GM23248 (cell line): ENCODE results near the gene USP46.

ENCODE experiments used
- EZH2 ChIP-seq: fragments of 200-600 bp; sonication (generic); IDR thresholded peaks from 2 replicates; pipeline ENCODE4 v1.6.1; 2018; ENCODE audit warnings: antibody characterized with exemption, mild to moderate bottlenecking; ENCODE audit not compliant: insufficient read depth, poor library complexity, severe bottlenecking
- EZH2phosphoT487 ChIP-seq: fragments of 200-600 bp; sonication (generic); IDR thresholded peaks from 2 replicates; pipeline ENCODE4 v1.6.1; 2018; ENCODE audit warnings: antibody characterized with exemption, moderate library complexity, mild to moderate bottlenecking, low read depth; ENCODE audit not compliant: insufficient read depth

DNA sequence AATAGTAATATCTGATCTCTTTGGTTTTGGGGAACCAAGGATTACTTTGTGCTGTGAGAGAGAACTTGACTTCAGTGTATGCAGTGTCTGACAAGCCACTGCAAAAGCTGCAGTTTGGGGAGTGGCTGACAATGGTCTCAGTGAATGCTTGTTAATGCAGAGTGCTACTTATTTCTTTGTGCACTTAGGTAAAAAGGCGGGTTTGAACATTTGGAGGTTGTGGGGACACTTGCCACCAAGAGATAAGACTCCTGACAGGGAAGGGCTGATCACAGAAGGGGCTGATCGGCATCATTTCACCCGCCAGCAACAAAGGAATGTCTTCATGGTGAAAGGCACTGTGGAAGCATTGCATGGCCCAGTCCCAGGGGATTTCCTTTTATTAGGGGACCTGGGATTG is 28.6 kb upstream of the USP46 start:
- TF ChIP-seq EZH2 (no peak), EZH2phosphoT487 (no peak)
